GM23338 (cell line): ENCODE measurements around the gene TCF3.

ENCODE experiments used
- CTCF ChIP-seq, 2 experiments: fragments of 200-600 bp in 1 of 2; sonication (generic) in 1 of 2; conservative IDR thresholded peaks; 2 replicates each; pipeline versions ENCODE4 v1.5.1 to v1.6.1; 2016 to 2017; ENCODE audit warnings: antibody characterized with exemption in 2 of 2, low read depth in 2 of 2, mild to moderate bottlenecking in 2 of 2, moderate library complexity in 1 of 2
- EZH2 ChIP-seq: fragments of 200-600 bp; sonication (generic); IDR thresholded peaks from one replicate; pipeline ENCODE4 v1.8.0; 2017; ENCODE audit warnings: antibody characterized with exemption, mild to moderate bottlenecking, low read depth; ENCODE audit not compliant: unreplicated experiment

GRCh38 chr19:1621574-1621973 is 30.8 kb downstream of the TCF3 start:
- no peak for TF ChIP-seq CTCF (conservative IDR thresholded peaks at IDR 0.05; ENCODE audit: low read depth in 2 of 2)
- TF ChIP-seq EZH2: no peak
